H1 (cell line): ENCODE data around the gene CTIF. TPM values are rescaled to one million over a fixed set of nuclear protein-coding genes. Genes with fewer than 3 reads are reported as not detected.

ENCODE experiments used
- ATF2 ChIP-seq: IDR thresholded peaks from 2 replicates; pipeline ENCODE4 v1.6.1; 2012; ENCODE audit warnings: low read length, inconsistent platforms
- ATF3 ChIP-seq: IDR thresholded peaks from 2 replicates; pipeline ENCODE4 v1.6.1; 2011; ENCODE audit warnings: low read depth, mild to moderate bottlenecking, low read length; ENCODE audit not compliant: insufficient read depth
- HDAC6 ChIP-seq: IDR thresholded peaks from one replicate; pipeline ENCODE4 v1.7.1; 2012; ENCODE audit warnings: low read depth, mild to moderate bottlenecking, inconsistent platforms, low read length, moderate library complexity
- POLR2AphosphoS5 ChIP-seq: IDR thresholded peaks from 2 replicates; pipeline ENCODE4 v1.6.1; 2011; ENCODE audit warnings: low read depth, low read length
- SP4 ChIP-seq: IDR thresholded peaks from 2 replicates; pipeline ENCODE4 v1.6.1; 2012; ENCODE audit warnings: low read length, inconsistent platforms
- polyA plus RNA-seq, 7 experiments: library from polyadenylated mRNA; depleted of rRNA in 3 of 7; stranded (reverse) in 5 of 7; unstranded in 2 of 7; fragments of >200 nt in 5 of 7; fragments of 200-250 nt in 2 of 7; gene quantifications; 1 replicate in 5 of 7; 2 replicates in 1 of 7; 4 replicates in 1 of 7; pipeline versions ENCODE4 v1.2.1 to v1.2.3, GENCODE V29; 2011 to 2013; ENCODE audit warnings: missing spikeins in 2 of 7, mixed read lengths in 2 of 7
- total RNA-seq: library from RNA; stranded (reverse); fragmentation: NEBNext Ultra II Directional; extraction: Animal tissue kit (Norgen Biotek cat#: 25700); gene quantifications from 2 replicates; pipeline ENCODE4 v1.2.1, GENCODE V29; 2021

The CTIF gene
- total and polyA plus RNA-seq, 2 of the 8 experiments (the other 6 are each of a cell fraction or from before 2014, with no cell fraction given) = 9.0 to 17.8 TPM

- TF ChIP-seq SP4 = no peak
- TF ChIP-seq ATF2 = no peak
- TF ChIP-seq ATF3 = no peak
- TF ChIP-seq POLR2AphosphoS5 = no peak
- TF ChIP-seq HDAC6 = no peak
- TF ChIP-seq, all 59 proteins: peak for 0
These were observed 2.3 kb upstream of the CTIF start (continued) for GRCh38 chr18:48536516-48536915.
